HG02763 (cell line): ENCODE data around the gene ROS1.

Source experiments
- ATAC-seq: cut with Tn5 transposase; IDR thresholded peaks from one replicate; pipeline ENCODE4 v1.9.1; 2021; ENCODE audit warnings: mild to moderate bottlenecking, moderate library complexity; ENCODE audit not compliant: unreplicated experiment

Gene ROS1

GRCh38 chr6:117311726-117312125 is 114.0 kb downstream of the ROS1 start:
- ATAC-seq: no peak

- ATAC-seq: no peak
Measured at GRCh38 chr6:117311310-117311709, 114.4 kb downstream of the ROS1 start.

- no peak for ATAC-seq
Measured at GRCh38 chr6:117309611-117310010, 116.1 kb downstream of the ROS1 start.

GRCh38 chr6:117309069-117309468 is 116.7 kb downstream of the ROS1 start:
- no peak for ATAC-seq

- no peak for ATAC-seq
Measured at GRCh38 chr6:117307655-117308054, 118.1 kb downstream of the ROS1 start.

- ATAC-seq: no peak
Measured at GRCh38 chr6:117306227-117306790, 119.4 kb downstream of the ROS1 start.

- no peak for ATAC-seq
Measured at GRCh38 chr6:117304446-117304845, 121.3 kb downstream of the ROS1 start.

GRCh38 chr6:117303323-117303722 is 122.4 kb downstream of the ROS1 start:
- ATAC-seq: no peak

GRCh38 chr6:117298941-117299340 is 126.8 kb downstream of the ROS1 start:
- ATAC-seq: no peak

GRCh38 chr6:117290173-117290846 is 135.4 kb downstream of the ROS1 start:
- ATAC-seq: no peak

GRCh38 chr6:117288083-117288715 is 137.5 kb downstream of the ROS1 start:
- no peak for ATAC-seq

GRCh38 chr6:117280922-117281321 is 144.8 kb downstream of the ROS1 start:
- no peak for ATAC-seq

- no peak for ATAC-seq
Measured at GRCh38 chr6:117276778-117277316, 148.9 kb downstream of the ROS1 start.

- no peak for ATAC-seq
Measured at GRCh38 chr6:117275711-117276110, 150.0 kb downstream of the ROS1 start.

- ATAC-seq: no peak
Measured at GRCh38 chr6:117275205-117275604, 150.5 kb downstream of the ROS1 start.

GRCh38 chr6:117272891-117273290 is 152.9 kb downstream of the ROS1 start:
- no peak for ATAC-seq

- ATAC-seq: no peak
Measured at GRCh38 chr6:117272032-117272866, 153.5 kb downstream of the ROS1 start.

- no peak for ATAC-seq
Measured at GRCh38 chr6:117270843-117271507, 154.8 kb downstream of the ROS1 start.

- ATAC-seq: no peak
Measured at GRCh38 chr6:117270055-117270842, 155.5 kb downstream of the ROS1 start.

GRCh38 chr6:117269638-117270054 is 156.1 kb downstream of the ROS1 start:
- no peak for ATAC-seq
